Activated CD4-positive, alpha-beta T cell treated with anti-CD3 and anti-CD28 coated beads, Interleukin-2, amount 50 U/mL, for 1 hour (primary cell): Measurements from ENCODE around the gene MYH9.

Source experiments
- DNase-seq: peaks from one replicate; pipeline ENCODE4 v3.0.0-alpha.2; 2020

MYH9 gene

DNA sequence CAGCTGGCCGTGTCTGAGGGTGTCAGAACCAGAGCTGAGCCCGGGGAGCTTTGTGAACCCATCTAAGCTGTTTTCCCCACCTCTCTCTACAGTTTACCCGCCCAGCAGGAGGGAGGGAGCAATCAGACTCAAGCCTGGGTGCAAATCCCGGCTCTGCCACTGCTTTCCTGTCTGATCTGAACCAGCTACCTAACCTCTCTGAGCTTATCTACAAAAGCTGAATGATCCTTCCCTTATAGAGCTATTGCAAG lies 148.7 kb downstream of the MYH9 start:
- no peak for DNase-seq

DNA sequence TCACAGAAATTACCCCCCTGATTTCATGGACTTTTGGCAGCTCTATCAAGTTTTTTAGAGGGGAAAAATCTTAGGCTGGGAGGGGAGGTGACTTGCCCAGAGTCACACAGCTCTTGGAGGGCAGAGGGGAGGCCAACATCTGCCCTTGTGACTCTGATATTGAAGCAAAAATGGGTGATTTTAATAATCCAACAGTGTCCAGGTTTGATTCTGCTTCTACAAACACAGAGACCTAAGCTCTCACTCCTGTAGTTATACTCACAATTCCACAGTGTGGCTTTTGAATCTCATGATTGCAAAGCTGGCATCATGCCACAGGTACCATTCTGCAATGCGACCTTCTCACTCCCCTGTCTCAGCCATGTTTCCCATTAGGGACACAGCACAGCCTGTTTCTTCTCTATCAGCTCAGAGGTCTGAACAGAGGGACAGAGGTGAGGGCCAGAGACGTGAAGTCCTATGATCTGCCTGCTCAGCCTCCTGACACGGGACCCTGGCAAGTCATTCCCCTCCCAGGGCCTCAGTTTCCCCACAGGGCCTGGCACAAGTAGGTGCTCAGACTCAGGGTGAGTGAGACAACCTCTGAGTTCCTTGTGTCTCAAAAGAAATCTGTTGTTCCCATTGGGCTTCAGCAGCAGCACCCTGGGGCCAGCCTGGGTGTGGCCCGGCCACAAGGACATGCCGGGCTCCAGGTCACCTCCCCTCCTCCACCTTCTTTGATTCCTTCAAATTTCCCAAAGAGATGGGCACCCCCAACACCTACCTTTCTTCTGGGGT lies 149.2 kb downstream of the MYH9 start:
- no peak for DNase-seq

DNA sequence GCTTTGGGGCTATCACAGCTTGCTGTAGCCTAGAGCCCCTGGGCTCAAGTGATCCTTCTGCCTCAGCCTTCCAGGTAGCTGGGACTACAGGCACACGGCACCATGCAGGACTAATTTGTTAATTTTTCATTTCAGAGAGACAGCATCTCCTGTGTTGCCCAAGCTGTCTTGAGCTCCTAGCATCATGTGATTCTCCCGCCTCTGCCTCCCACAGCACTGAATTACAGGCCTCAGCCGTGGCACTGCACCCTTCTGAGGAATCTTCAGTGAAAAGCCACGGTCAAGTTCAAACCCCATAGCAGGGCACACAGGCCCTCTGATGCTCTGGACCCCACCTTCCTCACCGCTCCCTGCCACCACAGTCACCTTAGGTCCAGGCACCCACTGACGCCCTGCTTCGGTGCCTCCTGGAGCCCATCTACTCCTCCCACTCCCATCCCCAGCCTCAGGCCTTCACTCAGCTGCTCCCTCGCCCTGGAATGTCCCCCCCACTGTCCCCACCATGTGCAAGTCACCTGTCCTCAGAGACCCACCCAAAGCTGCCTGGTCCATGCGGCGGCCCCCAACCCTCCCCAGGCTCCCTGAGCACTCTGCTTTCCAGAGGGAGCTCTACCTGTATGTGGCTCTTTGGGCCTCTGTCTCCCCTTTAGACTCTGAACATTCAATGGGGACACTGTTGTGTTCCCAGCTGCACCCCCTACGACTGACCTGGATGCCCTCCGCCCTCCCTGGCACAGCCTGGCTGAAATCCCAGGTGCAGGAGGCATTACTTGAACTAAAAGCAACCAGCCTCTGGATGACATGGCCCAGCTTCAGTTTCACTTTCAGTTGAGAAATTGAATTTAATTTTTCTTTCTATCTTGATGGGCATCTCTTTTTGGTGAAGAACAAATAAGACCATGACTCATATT lies 150.1 kb downstream of the MYH9 start:
- no peak for DNase-seq

DNA sequence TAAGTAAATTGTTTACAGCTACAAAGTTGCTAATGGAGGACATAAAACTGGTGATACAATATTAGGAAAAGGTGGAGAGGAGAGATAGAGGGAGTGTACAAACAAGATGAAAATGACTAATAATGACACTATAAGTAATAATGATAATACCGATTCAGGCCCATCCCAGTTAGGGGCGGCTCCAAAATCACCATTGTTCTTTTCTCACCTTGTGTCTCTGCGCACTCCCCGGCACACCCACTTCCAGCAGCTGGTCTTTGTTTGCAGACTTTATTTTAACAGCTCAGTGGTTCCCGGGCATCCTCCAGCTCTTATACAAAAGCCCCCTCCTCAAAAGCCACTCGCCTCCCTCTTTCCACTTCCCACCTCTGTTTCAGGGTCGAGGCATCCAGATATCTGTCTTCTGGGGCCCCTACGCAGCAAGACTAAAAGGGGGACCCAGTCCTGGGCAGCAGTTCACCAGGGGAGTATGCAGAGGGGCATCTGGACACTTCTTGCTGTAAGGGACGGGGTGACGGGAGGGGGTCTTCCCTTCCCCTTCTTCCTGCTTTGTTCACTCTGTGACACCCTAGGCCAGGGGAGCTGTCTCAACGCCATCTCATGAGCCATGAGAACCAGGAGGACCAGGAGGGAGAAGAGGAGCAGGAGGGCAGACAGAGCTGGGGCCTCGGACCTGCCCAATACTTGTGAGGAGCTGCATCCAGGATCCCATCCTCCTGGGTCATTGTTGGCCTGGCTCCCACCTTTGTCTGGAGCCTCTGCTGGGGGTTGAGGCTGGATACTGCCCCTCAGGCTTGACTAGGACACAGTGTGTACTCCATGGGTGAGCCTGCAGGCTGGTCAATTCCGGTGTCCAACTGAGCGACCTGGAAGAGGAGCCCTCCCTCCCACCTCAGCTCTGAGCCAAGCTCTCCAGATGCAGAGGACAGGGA lies 151.1 kb downstream of the MYH9 start:
- DNase-seq, result no peak

DNA sequence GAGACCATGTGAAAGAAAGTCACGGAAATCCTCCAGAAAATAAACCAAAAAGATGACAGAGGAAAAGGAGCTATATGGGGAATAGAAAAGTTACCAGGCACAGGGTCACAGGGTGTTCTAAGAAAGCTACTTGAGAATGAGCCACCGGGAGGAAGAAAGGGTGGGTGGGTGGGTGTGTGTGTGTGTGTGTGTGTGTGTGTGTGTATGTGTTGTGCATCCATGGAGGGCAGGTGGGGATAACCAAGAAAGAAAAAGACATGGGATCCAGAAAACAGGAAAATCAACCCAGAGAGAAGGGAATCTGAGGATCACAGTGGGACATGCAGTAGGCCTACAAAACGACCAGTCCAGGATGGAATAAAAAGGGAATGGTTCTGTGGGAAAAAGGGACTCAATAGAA lies 152.2 kb downstream of the MYH9 start:
- DNase-seq, result no peak

DNA sequence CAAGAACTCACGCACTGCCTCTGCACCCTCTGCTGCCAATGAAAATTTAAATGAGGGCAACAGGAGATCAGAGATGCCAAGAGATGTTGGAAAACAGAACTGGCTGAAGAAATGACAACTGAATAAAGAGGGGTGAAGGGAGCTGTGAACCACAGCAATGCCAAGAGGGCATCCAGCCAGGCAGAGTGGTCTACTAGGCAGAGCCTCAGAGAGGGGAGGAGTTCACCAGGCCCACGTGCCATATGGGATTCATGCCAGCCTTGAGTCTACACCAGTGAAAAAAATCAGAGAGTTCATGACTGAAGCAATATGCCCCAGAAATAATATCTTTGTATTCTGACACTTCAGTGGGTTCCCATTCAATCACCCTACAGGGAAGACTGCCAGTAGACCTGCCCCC lies 152.8 kb downstream of the MYH9 start:
- DNase-seq, result no peak

DNA sequence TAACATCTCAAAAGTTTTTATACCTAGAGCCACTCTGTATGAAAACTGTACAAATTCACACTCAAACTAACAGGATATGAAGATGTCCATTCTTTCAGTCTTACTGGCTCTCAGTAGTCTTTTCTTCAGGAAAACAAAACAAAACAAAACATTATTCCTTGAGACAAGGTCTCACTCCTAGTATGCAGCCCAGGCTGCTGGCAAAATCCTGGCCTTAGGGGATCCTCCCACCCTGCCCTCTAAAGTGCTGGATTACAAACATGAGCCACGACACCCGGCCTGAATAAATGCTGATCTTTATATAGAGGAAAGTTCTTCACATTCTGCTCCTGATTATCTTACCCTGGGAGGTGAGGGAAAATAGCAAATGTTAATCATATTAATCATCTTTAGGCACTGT lies 153.6 kb downstream of the MYH9 start:
- no peak for DNase-seq

DNA sequence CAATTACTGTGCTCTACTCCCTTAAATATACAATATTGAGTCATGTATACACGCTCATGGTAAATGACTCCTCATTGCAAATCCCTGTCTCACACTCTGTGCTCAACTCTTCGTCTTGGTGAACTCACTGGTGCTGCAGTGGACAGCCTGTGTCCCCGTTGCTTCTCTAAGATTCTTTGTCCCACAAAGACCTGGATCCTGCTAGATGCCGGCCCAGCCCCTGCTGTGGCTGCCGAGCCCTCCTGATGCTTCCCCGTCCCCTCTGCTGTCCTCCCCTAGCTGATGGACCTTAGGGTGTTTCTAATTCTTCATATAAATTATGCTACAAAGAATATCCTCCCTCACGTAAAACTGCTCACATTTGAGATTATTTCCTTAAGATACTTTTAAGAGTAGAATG lies 154.0 kb downstream of the MYH9 start:
- no peak for DNase-seq

DNA sequence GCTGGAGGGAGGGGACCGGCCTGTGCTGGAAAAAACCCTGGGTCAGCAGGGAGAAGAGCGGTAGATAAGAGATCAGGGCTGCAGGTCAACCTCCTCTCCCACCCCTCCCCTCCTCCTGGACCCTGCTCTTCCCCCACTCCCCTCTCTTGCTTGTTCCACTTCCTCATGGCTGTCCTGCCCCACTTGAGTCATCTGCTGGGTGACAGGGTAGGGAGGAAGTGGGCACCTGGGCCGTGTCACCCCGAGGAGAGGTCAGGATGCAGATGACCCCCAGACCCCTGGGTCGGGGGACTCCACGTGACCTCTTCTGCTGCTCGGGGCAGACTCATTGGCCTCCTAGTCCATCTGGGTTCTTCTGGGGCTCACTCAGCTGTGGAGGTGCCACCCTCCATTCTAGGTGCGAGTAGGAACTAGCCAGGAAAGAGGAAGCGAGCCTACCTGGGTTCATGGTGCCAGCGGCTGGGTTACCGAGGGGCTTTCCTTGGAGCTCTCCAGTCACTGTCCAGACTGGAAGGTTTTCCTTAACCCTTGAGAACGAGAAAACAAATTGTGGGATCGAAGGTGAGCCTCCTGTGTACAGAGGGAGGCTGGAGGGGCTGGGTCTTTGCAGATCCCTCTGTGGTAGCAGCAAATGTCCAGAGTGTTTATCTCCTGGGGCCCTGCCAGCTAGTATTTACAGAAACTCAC lies 154.9 kb downstream of the MYH9 start:
- DNase-seq, result no peak
